Femur (tissue), 1 donor: ENCODE results near the gene SSH2.
"Not testable (repeated sequence)": the region's sequence is repeated elsewhere in the genome, so short reads cannot be mapped to it uniquely, and the experiment has no call there.

Experiments used
- DNase-seq: peaks from one replicate; pipeline ENCODE4 v3.0.0-alpha.2; 2017

SSH2 gene, protein sequence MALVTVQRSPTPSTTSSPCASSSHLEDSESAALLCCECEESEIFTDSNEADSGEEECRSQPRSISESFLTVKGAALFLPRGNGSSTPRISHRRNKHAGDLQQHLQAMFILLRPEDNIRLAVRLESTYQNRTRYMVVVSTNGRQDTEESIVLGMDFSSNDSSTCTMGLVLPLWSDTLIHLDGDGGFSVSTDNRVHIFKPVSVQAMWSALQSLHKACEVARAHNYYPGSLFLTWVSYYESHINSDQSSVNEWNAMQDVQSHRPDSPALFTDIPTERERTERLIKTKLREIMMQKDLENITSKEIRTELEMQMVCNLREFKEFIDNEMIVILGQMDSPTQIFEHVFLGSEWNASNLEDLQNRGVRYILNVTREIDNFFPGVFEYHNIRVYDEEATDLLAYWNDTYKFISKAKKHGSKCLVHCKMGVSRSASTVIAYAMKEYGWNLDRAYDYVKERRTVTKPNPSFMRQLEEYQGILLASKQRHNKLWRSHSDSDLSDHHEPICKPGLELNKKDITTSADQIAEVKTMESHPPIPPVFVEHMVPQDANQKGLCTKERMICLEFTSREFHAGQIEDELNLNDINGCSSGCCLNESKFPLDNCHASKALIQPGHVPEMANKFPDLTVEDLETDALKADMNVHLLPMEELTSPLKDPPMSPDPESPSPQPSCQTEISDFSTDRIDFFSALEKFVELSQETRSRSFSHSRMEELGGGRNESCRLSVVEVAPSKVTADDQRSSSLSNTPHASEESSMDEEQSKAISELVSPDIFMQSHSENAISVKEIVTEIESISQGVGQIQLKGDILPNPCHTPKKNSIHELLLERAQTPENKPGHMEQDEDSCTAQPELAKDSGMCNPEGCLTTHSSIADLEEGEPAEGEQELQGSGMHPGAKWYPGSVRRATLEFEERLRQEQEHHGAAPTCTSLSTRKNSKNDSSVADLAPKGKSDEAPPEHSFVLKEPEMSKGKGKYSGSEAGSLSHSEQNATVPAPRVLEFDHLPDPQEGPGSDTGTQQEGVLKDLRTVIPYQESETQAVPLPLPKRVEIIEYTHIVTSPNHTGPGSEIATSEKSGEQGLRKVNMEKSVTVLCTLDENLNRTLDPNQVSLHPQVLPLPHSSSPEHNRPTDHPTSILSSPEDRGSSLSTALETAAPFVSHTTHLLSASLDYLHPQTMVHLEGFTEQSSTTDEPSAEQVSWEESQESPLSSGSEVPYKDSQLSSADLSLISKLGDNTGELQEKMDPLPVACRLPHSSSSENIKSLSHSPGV (N-terminal part only)

DNA sequence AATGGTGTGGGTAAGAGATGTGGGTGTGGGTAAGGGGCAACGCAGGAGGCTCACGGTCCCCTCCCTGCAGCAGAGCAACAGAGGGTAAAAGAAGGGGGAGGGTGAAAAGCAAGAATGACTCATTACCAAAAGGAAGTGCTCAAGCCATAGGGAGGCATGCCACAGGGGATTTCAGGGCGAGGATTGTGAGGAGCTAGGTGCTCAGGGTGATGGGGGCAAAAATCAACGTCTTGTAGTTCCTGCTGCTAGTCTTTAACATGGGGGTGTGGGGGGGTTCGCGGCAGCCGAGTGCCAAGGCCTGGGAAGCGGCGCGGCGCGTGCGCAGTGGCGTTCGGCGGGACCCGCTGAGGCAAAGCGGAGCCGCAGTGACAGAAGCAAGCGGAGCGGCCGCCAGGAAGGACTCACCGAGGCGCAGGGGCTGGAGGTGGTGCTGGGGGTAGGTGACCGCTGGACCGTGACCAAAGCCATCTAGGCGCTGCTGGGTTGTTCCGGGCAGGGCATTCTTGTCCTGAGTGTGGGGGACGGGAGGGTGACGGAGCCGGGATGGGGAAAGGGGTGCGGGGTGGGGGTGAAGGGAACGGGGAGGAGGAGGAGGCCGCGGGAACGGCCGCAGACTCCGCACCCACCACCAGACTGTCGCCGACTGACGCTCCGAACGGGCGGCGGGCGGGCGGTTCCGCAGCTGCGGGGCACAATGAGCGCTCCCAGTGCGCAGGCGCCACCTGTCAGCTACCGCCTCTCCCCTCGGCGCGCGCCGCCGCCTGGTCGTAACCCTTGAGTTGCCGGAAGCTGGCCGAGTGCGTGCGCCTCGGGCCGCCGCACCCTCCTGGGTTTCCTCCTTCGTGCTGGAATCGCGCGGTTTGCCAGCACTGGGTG lies at the start of gene SSH2:
SSH2 (minus strand) TSS at position 696 of the 876 bp plus-strand sequence; CDS start at position 468, 228 bp downstream.
- peak; percentile 91 for DNase-seq

DNA sequence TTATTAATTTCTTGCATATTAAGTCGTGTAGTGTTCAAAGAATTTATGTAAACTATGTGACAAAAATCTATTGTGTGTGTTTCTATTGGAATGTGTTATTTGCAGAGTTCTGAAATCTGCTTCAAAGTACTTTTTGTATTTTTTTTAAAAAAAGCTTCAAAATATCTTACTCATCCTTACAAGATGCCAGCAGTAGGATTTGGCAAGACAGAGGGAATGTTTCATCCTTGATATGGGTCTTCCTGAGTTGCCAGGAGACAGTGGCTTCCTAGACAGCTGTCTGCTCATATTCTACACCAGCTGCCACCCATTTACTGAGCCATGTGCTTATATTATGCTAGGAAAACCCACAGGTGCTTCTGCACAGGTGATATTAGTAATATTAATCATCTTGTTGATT lies 47.8 kb upstream of the SSH2 start:
- no peak for DNase-seq

DNA sequence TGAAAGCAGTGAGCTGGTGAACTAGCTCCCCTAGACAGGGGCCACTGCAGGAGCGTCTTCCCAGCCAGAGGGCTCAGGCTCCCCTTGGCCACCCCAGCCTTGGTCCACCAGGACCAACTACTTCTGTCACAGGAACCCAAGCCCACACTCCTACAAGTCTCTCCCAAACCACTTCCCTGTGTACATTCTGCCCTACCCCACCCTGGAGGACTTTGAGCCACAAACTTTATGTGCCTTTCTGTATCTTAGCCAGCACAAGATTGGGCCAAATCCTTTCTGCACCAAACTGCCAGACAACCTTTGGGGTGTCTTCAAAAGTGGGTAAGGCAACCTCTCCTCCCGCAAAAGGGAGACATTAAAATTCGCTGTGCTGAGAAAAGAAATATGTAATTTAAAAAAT lies 43.0 kb upstream of the SSH2 start:
- DNase-seq: no peak

DNA sequence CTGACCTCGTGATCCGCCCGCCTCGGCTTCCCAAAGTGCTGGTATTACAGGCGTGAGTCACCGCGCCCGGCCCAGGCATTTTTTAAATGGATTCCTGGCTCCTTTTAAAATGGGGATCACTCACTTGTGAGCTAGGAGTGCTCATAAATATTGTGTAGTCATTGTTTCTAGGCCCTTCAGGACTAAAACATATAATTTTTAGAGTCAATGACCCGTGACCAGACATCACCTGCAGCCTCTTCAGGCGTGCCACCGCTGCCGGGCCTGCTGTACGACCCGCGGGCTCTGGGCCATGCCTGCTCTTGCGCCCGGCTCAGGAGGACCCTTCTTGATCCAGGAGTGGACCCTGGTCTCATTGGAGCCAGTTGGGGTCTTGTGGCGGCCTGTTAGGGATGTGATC lies 42.2 kb upstream of the SSH2 start:
- no peak for DNase-seq

DNA sequence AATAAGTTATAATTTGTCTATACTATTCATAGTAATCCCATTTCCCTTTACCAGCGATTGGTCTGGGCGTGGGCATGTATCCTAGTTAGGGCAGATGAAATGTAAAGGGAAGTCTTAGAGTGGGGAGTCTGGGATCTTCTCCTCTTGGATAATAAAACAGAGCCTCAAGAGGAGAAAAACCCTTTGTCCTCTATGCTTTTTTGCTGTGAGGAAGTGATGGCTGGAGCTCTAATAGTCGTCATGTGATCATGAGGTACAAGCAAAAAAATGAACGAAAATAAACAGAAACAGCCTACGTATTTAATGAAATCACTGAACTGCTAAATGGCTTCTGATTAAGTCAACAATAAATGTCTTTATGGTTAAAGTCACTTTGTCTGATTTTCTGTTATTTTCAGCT lies 38.2 kb upstream of the SSH2 start:
- DNase-seq: no peak

DNA sequence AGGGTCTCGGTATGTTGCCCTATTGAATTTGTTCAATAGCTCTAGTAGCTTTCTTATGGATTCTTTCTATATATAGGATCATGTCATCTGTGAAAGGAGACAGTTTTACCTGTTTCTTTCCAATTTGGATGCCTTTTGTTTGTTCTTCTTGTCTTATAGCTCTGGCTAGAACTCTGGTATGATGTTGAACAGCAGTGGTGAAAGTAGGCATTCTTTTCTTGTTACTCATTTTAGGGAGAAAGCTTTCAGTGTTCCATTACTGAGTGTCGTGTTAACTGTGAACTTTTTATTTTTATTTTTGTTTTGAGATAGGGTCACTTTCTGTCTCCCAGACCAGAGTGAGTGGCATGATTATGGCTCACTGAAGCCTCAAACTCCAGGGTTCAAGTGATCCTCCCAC lies 32.6 kb upstream of the SSH2 start:
- no peak for DNase-seq

DNA sequence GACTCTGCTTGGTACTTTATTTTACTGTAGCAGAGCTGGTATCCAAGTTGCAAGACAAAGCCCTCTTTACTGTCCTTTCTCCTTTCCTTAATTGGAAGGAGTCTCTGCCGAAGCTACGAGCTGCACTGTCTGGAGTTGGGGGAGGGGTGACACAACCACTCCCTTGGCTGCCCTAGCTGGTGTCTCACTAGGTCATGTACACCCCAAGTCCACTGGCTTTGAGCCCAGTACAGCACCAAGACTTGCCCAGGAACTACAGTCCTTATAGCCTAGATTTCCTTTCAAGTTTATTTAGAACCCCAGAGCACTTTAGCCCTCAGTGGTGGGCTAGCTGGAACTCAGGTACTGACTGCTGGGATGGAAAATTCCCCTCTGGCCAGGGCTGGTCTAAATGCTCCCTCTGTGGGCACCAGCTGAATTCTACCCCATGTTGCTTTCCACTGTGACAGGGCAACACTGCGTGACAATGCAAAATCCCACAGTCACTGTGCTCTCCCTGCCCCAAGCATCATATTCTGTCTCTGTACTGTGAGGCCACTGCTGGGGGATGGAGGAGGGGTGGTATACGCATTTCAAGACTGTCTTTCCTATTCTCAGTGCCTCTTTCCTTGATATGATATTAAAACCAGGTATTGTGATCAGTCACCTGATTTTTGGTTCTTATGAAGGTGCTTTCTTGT lies 29.8 kb upstream of the SSH2 start:
- no peak for DNase-seq

DNA sequence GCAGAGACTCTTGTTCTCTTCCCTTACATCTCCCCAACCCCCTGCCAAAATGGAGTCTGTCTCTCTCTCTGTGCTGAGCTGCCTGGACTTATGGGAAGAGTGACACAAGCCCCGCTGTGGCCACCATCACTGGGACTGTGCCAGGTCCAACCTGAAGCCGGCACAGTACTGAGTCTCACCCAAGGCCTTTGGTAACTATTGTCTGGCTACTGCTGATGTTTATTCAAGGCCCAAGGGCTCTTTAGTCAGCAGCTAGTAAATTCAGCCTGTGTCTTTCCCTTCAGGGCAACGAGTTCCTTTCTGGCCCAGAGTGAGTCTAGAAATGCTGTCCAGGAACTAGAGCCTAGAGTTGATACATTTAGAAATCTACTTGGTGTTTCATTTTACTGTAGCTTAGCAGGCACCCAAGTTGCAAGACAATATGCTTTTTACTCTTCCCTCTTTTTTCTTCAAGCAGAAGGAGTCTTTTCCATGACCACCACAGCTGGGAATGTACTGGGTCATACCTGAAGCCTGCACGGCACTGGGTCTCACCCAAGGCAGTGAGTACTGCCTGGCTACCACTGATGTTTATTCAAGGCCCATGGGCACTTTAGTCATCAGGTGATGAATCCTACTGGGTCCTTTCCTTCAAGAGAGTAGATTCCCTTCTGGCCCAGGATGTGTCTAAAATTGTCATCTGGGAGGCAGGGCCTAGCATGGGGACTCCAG lies 29.1 kb upstream of the SSH2 start:
- DNase-seq: no peak

DNA sequence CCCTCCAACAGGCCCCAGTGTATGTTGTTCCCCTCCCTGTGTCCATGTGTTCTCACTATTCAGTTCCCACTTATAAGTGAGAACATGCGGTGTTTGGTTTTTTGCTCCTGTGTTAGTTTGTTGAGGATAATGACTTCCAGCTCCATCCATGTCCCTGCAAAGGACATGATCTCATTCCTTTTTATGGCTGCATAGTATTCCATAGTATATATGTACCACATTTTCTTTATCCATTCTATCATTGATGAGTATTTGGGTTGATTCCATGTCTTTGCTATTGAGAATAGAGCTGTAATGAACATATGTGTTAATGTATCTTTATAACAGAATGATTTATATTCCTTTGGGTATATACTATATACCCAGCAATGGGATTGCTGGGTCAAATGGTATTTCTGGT lies 27.5 kb upstream of the SSH2 start:
- DNase-seq: not testable (repeated sequence)

DNA sequence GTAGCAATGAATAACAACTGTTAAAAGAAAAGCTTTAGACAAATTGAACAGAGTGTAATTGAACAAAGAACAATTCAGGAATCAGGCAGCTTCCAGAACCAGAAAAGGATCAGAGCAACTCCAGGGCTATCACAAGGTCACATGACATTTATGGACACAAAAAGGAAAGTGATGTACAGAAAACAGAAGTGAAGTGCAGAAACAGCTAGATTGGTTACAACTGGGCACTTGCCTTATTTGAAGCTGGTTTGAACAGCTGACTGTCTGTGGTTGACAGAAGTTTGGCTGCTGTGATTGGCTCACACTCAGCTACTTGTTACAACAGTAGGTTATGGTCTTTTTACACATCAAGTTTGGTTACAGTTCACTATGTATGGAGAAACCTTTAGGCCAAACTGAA lies 26.2 kb upstream of the SSH2 start:
- no peak for DNase-seq

DNA sequence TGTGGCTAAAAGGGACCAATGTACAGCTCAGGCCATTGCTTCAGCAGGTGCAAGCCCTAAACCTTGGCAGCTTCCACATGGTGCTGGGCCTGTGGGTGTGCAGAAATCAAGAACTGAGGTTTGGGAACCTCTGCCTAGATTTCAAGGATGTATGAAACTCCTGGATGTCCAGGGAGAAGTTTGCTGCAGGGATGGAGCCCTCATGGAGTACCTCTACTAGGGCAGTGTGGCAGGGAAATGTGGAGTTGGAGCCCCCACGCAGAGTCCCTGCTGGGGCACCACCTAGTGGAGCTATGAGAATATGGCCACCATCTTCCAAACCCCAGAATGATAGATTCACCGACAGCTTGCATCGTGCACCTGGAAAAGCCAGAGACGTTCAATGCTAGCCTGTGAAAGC lies 24.4 kb upstream of the SSH2 start:
- no peak for DNase-seq

DNA sequence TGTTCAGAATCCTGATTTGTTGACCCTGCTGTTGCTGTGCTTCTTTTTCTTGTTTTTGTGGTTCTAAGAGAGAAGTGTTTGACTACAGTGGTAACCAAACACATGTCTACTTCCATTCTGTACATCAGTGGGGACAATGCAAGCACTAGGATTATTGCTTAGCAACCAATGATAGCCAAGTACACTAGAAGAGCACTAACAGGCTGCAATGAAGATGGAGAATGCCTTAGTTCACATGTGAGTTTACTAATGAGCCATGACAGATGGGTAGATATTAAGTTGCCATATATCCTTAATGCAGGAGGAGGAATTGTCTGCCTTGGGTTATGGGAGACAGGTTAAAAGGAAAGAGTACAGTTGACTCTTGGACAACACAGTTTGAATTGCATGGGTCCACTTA lies 19.7 kb upstream of the SSH2 start:
- DNase-seq: no peak

DNA sequence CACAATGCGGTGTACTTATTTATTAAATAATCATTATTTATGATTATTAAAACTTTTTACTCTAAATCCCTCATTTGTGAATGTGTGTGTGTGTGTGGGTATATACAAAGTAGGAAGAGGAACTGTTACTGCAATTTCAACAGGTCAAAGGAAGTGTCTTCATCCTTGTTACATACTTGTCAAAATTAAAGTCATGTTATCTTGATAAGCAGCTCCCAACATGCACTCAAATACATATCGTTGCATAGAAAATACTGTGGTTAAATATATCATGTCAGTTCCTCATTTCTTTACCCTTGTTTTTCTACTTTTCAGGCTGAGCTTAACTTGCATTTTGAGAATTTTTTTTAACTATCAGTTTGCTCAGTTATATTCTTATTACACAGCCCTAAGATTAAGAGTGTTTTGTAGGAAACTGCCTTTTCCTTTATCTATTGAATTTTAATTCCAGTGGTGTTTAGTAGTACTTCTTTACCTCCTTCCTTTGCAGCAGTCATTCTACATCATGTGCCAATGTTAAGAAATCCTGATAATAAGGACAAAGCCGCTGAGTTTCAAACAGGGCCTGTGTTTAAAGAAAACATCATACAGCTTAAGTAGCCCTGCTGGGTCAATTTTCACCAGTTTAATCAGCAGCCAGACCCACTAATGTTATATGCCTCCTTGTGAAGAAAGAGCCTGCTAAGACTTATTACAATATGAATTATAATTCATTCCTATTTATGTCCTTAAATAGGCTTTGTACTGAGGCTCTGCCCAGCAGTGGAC lies 18.6 kb upstream of the SSH2 start:
- DNase-seq: no peak

DNA sequence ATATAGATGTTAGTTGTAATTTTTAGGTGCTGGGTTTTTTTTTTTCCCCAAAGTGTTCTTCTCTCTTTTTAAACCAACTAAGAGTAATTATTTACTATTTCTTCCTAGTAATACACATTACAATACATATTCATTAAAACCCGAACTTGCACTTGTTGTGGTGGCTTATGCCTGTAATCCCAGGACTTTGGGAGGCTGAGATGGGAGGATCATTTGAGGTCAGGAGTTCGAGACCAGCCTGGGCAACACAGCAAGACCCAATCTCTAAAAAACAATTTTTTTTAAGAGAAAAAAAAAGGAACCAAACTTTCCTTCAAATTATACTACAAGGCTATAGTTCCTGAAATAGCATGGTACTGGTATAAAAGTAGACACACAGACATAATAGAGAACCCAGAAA lies 15.3 kb upstream of the SSH2 start:
- no peak for DNase-seq

DNA sequence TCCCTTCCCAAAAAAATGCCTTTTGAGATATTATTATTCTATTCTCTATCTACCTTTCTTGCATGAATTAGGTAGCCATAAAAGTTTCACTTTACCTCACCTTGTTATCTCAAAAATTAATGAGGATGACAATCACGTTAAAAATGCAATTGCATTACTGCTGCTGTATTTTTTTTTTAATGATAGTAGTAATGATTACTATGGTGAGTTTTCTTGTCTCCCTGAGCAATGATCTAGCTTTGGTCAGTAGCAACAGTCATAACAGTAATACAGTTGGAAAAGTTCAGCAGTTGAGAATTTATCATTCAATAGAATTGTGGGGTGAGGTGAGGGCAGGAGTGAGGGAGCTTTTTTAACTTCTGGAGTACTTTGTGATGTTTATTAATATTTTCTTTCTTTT lies 11.3 kb upstream of the SSH2 start, which contains the start of gene EFCAB5:
EFCAB5 (plus strand) TSS at position 301 of the 400 bp plus-strand sequence. CDS start 163 bp downstream, outside the sequence.
- no peak for DNase-seq

DNA sequence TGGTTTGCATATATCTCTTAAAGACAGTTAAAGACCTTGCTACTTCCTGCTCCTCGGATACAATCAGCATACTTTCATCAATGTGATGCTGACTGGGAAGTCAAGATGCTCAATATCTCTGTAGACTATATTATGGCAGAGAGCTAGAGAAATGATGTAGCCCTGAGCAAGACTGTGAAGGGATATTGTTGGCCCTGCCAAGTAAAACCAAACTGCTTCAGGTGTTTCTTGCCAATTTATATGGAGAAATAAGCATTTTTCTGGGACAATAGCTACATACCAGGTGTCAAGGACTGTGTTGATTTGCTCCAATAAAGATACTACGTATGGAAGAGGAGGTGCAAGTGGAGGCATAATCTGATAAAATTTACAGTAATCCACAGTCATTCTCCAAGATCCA lies 6.7 kb upstream of the SSH2 start:
- no peak for DNase-seq

DNA sequence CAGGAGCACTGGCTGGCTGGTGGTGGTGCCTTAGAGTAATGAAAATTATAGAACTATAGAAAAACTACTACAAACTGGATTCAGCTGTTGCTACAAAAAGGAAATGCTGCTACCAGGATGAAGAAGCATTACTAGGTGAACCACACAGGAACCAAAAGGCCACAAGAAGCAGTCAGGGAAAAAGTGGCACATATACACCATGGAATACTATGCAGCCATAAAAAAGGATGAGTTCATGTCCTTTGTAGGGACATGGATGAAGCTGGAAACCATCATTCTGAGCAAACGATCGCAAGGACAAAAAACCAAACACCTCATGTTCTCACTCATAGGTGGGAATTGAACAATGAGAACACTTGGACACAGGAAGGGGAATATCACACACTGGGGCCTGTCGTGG lies 5.9 kb upstream of the SSH2 start:
- not testable (repeated sequence) for DNase-seq

DNA sequence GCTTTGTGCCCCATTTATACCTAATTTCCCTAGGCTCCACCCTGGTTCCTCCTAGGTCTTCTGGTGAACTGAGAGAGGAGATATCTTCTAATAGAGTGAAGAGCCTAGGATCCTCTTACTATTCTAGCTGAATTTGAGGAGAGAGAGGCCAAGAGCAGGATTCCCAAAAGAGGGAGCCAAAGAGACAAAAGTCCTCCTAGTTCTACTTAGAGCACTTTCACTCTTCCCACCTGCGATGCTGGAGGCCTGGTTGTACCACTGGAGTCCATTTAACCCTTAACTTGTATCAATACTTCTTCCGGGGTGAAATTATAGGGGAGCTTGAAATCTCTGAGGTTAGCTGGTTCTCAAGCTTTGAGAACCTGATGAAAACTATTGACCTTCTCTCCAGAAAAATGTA lies 3.4 kb upstream of the SSH2 start:
- no peak for DNase-seq

DNA sequence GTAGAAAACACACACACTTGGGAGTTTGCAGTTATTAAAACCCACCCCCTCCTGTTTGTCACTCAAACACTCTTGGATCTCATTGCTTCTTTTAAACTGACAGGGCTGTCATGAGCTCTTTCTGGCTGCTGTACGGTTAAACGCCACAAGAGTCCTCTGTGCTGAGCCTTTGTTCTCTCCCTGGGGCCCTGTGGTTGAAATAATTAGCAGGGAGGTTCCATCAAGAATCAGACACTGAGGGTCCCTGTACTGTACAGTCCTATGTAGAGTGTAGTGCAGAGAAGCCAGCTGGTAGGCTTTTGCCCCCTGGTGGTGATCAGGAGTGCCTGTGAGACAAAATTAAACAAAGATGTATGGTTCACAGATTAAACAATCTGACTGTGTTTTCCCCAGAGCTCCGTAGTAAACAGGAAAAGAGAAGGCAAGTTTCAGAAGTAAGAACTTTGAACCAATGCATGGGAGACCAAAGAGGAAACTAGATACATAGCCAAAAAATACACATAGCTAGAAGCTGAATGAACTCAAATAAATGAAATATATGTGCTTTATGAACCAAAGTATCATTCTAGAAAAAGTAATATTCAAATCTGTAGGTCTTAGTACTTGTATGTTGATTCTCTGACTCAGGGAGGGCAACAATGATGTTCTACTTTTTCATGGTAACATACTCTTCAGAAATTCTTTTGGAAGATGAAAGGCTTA lies 1.4 kb upstream of the SSH2 start:
- DNase-seq: peak; percentile 84
